Stimulated activated CD4-positive, alpha-beta T cell treated with anti-CD3 and anti-CD28 coated beads, Interleukin-12 subunit alpha, Interleukin-12 subunit beta, amount 100 ng/mL, for 24 hours (primary cell): ENCODE results near the gene ASCL2.
"Not testable (repeated sequence)": the region's sequence is repeated elsewhere in the genome, so short reads cannot be mapped to it uniquely, and the experiment has no call there.

Experiments used
- DNase-seq, 2 experiments: peaks; one replicate each; pipeline ENCODE4 v3.0.0-alpha.2; 2020; ENCODE audit warnings: low read depth in 2 of 2

The ASCL2 gene

DNA sequence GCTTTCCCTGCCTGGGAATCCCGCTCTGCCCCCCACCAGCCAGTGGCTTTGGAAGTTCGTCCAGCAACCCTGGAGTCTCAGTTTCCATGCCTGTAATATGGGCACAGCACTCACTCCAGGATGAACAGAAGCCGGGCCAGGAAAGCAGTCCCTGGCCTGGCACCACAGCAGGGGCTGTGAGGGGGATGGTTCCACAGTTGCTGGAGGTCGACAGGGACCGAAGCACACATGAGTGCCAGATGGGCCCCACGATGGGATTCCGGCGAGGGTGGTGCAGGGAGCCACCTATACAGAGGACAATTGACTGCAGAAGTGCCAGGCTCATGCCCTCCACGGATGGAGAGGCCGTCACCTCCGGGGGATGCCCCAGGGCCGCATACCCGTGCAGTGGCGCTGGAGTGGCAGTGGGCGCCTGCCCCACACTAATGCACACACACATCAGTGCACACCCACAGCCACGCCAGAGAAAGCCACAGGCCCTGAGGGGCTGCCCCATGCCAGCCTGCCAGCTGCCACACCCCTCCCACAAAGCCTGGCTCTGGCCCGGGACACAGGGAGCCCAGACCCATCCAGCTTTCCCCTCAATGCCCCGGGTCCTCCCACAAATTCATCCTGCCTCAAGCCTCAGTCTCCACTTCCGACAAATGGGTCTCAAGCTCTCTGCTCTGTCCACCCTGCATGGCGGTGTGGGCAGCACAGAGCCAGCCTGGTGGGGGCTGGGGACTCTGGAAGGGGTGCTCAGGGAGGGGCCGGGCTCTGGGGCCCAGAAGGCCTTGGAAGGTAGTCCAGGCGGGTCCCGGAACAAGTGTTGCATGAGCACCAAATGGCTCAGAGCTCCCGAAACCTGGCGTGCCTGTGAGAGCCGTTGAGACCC lies 9.7 kb downstream of the ASCL2 start:
- no peak for DNase-seq

DNA sequence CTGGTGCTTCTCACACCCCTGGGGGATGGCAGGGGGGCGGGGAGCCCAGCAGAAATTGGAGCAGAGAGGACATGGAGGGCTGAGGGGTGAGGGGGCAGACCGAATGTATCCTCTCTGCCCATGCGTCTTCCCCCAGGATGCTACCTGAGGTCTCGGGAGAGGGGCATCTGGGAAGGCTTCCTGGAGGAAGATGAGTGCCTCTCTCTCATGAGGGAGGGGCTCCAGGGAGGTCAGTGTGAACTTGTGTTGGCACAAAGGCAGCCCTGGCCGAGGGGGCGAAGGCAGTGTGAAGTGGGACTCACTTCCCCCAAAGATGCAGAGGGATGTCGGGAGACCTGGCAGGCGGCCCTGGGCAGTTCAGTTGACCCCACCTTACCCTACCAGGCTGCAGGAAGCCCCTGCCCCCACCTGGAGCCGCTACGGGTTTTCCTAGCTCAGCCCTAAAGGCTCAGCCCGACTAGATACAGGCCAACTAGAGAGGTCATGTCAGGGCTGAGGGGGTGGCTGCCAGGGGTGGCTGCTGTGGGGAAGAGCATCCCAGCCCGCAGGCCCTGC lies 10.4 kb downstream of the ASCL2 start:
- no peak for DNase-seq

DNA sequence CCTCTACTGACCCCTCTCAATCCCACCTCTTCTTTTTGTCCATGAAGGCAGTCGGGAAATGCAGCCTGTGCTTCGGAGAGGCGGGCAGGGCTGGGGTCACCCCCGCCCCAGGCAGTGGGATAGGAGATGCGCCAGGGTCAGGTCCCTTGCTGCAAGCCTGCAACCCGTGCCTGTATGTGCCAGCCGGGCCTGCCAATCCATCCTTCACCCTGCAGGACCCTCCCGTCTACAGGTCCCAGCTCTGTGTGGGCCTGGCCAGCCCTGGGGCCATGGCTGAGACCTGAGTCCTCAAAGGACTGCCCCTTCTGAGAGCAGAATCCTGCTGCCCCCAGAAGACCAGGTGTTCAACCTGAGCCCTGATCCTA lies 10.9 kb downstream of the ASCL2 start:
- DNase-seq = no peak

DNA sequence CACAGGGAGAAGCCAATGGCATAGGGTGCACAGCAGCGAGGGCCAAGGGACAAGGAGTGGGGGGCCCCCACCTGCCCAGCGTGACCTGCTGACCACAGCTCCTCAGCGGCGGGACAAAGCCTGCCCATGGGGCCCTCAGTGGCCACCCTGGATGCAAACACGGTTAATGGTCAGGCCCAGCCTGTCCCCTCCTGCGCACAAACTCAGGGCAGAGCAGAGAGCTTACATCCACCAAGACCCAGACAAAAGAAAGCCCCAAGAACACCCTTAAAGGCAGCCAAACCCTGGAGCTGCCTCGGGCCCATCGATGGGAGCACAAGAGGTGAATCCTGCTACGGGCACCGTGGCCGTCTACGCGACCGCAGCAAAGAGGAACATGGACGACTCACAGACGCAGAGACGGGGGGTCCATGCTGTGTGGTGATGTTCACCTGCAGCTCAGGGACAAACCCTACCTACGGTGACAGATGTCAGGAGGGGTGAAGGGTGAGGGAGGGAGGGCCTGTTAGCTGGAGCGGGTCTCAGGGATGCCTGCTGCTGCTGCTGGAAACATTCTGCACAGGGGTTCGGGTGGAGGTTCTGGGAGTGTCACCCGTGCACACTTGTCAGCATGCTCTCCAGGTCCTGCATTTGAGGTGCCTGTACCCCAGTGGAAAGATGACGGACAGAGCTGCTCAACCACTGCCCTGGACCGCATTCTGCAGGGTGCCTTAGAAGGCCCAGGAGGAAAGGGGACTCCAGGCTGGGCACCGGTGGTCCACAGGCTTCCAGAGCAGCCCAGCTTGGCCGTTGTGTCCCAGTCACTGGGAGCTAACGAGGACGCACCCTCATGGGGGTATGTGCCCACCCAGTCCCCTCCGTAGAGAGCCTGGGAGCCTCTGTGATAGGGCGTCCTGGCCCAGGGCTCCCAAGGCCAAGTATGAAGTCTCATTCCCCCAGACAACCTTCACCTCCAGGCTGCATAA lies 11.6 kb downstream of the ASCL2 start:
- no peak for DNase-seq

DNA sequence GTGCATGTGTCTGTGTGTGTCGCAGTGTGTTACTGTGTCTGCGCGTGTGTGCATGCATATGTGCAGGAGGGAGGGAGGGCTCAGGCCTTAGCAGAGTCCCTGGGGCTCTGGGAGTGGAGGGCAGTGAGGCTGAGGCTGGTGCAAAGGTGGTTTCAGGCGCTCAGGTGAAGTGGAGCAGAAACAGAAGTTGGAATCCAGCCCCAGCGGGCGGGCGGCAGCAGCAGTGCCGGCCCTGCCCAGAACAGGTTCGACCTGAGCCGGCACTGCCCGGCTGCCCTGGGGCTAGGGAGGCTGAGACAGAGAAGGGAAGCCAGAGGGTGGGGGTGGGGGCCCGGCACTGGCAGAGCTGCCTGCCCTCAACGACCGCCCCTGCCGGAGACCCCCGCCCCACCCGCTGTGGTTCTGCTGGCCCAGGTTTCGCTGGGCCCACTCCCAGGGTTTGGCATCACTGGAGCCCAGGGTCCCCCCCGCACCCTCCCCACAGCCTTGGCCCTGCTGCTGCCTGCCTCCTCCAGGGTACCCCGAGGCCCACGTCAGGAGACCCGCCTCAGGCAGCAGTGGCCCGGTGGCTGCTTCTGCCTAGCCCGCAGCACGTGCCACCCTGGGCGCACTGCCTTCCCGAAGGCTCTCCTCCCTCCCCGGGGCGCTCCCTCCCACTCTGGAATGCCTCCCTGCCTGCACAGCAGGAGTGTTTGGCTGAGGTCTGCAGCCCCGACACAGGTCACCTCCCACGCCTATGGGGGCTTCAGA lies 13.3 kb downstream of the ASCL2 start:
- DNase-seq = no peak

DNA sequence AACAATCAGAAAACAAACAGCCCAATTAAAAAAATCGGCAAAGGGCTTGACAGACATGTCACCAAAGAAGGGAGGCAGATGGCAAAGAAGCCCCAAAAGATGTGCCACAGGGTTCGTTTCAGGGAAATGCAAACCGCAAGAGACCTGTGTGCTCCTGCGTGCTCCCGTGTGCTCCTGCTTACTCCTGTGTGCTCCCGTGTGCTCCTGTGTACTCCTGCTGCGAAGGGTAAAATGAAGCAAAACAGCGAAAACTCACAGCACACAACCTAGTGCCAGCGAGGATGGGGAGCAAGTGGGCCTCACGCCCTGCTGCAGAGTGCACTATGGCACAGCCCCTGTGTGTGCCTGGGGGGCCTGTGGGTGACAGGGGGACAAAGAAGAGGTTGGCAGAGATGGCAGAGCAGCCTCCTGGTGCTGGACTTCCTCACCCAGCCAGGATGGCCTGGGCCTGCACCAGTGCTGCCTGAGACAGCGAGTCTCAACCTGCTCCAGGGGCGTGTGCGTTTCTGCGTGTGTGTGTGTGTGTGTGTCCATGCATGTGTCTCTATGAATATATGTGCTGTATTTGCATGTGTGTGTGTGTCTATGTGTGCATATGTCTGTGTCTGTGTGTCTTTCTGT lies 14.0 kb downstream of the ASCL2 start:
- no peak for DNase-seq

DNA sequence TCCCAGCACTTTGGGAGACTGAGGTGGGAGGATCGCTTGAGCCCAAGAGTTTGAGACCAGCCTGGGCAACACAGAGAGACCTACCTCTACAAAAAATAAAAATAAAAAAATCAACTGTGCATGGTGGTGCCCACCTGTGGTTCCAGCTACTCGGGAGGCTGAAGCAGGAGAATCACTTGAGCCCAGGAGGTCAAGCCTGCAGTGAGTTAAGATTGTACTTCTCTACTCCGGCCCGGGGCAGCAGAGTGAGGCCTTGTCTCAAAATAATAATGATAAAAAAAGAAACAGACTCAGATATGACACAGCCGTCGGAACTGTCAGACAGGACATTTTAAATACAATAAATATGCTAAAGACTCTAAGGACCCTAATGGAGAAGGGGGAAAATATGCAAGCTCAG lies 18.4 kb downstream of the ASCL2 start:
- no peak for DNase-seq

DNA sequence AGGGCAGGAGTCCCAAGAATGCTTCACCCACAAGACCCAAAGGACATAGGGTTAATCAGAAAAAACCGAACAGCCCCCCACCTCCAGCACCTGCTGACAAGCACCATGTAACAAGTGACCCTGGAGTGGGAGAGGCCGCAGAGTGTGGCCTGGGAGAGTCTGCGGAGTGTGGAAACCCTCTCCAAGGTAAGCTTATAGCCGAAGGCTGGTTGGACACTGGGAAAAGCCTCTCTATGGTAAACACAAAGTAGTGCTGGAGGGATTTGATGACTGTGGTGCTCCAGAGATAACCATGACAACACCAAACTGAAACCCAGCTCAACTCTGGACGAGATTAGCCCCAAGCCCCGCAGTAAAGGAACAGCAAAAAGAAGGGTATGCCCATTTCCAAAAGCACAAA lies 19.2 kb downstream of the ASCL2 start:
- no peak for DNase-seq

DNA sequence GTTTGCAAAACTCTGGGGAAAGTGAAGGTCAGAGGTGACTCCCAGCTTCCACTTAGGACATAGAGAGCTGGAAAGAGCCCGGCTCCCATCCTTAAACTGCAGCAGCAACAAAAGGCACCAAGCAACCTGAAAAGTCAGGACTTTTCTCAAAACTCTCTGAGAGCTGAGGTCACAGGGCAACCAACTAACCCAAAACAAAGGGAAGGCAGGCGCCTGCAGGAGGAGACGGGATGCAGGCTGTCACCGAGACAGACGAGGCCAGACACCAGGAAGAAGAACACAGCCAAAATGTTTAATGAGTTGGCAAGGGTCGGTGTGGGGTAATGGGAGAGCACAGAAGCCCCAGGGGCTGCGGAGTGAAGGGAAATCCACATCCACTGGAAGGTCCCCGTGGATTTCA lies 19.9 kb downstream of the ASCL2 start:
- no peak for DNase-seq

DNA sequence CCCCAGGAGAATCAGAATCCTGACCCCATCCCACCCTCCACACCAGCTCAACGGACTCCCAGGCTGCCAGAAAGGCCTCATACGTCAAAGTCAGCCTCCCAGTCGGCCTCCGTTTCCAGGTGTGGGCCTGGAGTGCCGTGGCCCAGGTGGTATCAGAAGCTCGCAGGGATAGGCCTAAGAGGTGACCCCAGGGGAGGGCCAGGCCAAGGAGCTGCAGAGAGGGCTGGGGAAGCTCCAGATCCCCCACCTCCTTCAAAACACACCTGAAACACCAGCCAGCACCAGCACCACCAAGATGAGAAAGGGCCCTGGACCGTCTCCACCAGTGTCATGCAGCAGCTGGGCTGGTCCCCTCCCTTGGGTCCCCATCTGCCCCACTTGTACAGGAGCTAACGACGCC lies 20.3 kb downstream of the ASCL2 start:
- DNase-seq = no peak

DNA sequence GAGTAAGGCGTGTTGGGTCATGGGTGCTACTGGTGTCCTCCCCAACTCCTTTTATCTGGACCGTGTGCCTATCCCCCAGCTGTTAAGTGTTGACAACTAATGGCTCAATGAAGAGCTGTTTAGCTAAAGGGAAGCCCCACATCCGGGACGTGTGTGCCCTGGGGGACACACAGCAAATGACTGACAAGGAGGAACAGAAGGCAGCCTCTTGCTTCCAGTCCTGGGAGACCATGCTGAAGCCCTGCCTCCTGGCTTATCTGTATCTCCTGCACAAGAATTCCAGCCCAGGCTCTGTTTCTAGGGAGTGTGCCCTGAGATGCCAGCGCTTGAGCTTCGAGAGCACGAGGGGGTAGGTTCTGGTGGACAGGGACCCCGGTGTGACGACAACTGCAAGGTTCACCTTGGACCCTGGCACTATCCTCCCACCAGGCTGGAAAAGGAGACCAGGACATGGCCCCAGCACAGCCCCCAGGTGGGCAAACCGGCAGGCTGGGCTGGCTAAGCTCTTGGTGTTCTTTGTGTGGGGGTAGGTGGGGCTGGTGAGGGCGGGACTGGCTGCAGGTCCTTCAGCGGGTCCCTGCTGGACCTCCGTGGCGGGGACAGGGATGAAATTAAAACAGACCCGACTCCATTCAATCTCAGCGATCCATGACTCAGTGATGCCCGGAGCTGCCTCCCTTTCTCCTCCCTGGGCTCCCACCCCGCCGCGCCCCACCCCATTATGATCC lies 21.0 kb downstream of the ASCL2 start:
- no peak for DNase-seq

DNA sequence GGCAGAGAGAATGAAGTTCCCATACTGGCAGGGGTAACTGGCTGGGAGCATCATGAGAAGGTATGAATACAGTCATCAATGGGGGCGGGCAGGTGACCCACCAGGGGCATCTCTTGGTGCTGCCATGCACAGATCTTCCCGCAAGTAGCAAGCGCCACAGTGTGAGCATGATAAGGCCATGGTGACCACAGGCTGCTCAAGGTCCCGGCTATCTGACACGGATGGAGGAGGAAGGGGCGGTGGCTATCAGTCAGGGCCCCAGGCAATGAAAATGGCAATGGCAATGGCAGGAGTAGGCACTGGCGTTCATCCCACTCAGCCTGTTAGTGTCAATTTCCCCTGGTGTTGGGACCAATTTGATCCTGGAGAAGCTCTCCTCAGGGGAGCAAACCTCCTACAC lies 21.6 kb downstream of the ASCL2 start:
- DNase-seq = no peak

DNA sequence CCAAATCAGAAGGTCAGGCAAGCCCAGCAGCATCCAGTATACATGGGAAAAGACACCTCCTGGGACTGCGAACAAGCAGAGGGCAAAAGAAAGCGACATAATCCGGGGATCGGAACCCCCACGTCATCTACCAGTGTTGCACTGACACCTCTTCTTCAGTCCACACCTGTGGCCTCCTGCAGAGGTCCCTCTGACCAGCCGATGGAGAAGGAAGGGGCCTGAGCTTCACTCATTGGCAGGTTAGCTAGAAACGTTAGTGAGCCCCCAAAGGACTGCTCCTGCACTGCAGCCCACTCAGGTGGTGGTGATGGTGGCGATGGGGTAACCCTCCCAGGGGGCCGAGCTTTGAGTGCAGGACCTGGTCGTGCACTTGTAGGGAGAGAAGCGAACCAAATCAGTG lies 22.1 kb downstream of the ASCL2 start:
- no peak for DNase-seq

DNA sequence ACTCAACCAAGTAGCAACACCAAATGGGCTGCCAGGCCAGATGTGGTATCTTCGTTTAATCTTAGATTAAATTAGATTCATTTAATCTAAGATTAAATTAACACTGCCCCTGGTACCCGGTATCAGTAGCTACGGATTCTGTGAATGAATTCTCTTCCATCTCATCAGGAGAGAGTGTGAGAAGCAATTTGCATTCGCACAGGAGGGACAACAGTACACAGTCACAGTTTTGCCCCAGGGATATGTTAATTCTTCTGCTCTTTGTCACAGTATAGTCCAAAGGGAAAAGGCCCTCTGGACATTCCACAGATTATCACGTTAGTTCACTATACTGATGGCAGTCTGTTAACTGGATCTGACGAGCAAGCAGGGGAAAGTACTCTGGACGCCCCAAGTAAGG lies 22.9 kb downstream of the ASCL2 start:
- no peak for DNase-seq

DNA sequence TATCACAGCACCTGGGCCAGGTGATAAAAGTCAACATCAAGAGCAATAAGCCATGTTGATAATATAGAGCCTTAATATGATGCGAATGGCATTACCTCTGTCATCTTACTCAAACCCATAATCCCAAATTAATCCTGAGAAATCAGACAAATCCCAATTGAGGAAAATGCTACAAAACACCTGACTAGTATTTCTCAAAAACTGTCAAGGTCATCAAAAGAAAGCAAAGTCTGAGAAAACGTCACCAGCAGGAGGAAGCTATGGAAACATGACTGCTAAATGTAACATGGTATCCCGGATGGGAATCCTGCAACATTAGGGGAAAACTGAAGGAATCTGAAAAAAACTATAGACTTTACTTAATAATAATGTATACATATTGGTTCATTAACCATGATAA lies 29.6 kb downstream of the ASCL2 start:
- DNase-seq = no peak

DNA sequence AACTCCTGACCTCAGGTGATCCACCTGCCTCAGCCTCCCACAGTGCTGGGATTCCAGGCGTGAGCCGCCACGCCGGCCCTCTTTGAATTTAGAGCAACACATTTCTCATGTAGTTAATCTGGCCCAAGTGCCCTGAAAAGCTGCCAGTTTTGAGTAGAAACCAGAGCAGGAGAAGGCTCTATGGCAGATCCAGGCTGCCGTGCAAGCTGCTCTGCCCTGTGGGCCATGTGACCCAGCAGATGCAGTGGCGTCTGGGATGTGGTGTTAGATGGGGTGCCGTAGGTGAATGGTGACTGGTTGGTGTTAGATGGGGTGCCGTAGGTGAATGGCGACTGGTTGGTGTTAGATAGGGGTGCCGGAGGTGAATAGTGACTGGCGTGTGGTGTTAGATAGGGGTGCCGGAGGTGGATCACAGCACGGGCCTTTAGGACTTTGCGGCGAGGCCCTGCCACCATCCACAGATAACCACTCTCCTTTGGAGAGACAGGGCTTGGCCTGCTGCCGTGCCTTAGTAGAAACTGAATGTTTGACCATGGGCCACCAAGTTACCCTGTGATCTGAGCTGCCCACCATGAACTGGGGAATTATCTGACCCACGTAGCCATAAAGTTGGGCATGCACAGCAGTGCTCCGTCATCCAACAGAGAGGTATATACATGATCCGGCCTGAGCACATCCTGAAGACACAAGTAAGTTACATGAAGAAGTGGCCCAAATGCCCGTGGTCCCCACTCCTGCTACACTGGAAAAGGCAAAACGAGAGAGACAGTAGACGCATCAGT lies 32.7 kb downstream of the ASCL2 start:
- no peak for DNase-seq

DNA sequence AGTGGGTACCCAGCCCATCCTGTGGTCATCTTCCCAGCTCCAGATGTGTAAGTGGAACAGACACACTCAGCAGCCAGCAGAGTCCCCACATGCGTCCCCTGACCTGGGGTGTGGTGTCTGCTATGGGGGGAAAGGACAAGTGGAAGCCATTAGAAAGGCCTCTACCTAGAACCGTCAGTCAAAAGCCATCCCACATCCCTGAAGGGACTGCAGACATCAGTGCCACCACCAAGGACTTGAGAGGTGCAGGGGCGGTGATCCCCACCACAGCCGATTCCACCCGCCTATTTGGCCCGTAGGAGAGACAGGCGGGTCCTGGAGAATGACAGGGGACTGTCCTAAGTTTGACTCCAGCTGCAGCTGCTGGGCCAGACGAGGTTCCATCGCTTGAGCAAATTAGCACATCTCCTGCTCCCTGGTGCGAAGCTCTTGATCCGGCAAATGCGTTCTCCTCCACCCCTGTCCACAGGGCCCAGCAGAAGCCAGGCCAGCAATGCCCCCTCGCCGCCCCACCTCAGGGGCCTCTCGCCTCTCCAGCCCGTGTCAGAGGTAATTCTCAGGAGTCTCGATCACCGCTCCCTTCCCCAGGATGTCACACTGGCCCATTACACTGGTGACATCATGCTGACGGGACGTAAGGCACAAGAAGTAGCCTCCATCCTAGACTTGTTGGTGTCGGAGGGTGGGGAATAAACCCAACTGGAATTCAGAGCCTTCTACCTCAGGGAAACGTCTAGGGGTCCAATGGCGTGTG lies 33.8 kb downstream of the ASCL2 start:
- DNase-seq = not testable (repeated sequence)

DNA sequence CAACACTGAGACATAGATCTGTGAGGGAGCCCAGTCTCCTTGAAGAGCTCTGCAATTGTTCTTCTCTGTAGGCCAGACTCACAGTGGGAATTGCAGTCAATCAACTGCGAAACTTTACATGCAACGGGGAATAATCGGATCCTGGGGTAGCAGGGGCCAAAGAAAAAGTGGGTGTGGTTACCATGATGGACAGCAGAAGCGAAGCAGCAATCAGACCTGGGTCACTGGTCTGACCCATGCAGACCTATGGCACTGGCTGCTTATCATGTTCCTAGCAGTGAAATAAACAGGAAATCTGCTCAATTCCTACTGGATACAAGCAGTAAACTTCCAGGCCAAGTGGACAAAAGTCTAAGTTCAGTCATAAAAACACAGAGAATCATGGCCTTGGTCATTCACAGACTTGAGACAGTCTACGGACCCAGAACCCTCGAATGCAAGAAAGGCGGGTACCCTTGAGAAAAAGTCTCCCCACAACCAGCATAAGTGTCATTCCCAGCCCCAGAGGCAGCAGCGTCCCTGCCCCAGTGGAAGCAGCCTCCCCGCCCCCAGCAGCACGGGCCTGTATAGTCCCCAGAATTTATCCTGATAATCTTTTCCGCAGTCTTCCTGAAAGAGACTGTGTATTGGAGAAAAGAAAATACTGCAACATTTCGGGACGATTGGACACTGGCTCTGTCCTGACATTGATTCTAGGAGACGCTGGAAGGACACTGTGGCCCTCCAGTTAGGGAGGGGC lies 34.6 kb downstream of the ASCL2 start:
- no peak for DNase-seq
